Left ventricle myocardium inferior (tissue), 1 donor: ENCODE measurements around the gene ITIH2. TPM values are rescaled to one million over a fixed set of nuclear protein-coding genes. Genes with fewer than 3 reads are reported as not detected.
"Not testable (repeated sequence)": the region's sequence is repeated elsewhere in the genome, so short reads cannot be mapped to it uniquely, and the experiment has no call there.

Experiments
- DNase-seq: peaks from one replicate; pipeline ENCODE4 v3.0.0-alpha.2; 2020
- H3K27ac ChIP-seq: fragments of 200-600 bp; replicated peaks from 2 replicates; pipeline ENCODE4 v1.8.0; 2021
- H3K27me3 ChIP-seq: fragments of 200-600 bp; 2 replicates; pipeline ENCODE4 v1.8.0; 2021; ENCODE audit warnings: low read depth
- H3K36me3 ChIP-seq: fragments of 200-600 bp; 2 replicates; pipeline ENCODE4 v1.8.0; 2021
- H3K4me1 ChIP-seq: fragments of 200-600 bp; 2 replicates; pipeline ENCODE4 v1.8.0; 2021
- H3K4me3 ChIP-seq: fragments of 200-600 bp; 2 replicates; pipeline ENCODE4 v1.8.0; 2021; ENCODE audit warnings: mild to moderate bottlenecking, moderate library complexity
- H3K9me3 ChIP-seq: fragments of 200-600 bp; replicated peaks from 2 replicates; pipeline ENCODE4 v1.8.0; 2021
- intact Hi-C: fragments of 100-400 bp; cut with micrococcal nuclease; formaldehyde crosslinking; loops from one replicate; pipeline ENCODE4 v1.11.0; 2022
- total RNA-seq: library from RNA; stranded (reverse); fragmentation: NEBNext Ultra II Directional; extraction: Animal tissue kit (Norgen Biotek cat#: 25700); gene quantifications from one replicate; pipeline ENCODE4 v1.2.1, GENCODE V29; 2021
- TF ChIP-seq, protein P1 (sequence below): fragments of 200-600 bp; IDR thresholded peaks from 2 replicates; pipeline ENCODE4 v1.8.0; 2021; ENCODE audit warnings: antibody characterized with exemption, mild to moderate bottlenecking, borderline replicate concordance
- donor health status: DM: no; HTN: yes; CAD: no; lungs with severe emphysema.

Gene ITIH2
- total RNA-seq, 1 donor from 2014 or later, result not detected

DNA sequence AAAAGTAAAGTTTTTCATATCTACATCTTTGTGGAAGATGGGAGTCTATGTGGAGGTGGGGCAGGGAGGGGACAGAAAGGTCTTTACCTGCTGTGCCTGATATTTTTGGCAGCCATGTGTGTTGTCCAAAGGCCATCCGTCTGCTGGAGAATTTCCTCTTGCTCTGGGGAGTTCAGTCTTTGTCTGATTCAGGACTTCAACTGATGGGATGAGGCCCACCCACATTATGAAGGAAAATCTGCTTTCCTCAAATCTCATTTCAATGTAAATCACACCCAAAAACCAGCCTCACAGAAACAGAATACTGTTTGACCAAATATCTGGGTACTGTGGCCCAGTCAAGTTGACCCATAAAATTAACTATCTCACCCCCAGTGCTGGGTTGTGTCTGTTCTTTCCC, 23.9 kb upstream of the ITIH2 start:
- H3K27ac ChIP-seq, result no peak overlapping the region
- no peak for DNase-seq
- intact Hi-C loops, result no loop called here
- H3K36me3 ChIP-seq, result no peaks in the 10 kb centered on the region
- TF ChIP-seq, protein P1, sequence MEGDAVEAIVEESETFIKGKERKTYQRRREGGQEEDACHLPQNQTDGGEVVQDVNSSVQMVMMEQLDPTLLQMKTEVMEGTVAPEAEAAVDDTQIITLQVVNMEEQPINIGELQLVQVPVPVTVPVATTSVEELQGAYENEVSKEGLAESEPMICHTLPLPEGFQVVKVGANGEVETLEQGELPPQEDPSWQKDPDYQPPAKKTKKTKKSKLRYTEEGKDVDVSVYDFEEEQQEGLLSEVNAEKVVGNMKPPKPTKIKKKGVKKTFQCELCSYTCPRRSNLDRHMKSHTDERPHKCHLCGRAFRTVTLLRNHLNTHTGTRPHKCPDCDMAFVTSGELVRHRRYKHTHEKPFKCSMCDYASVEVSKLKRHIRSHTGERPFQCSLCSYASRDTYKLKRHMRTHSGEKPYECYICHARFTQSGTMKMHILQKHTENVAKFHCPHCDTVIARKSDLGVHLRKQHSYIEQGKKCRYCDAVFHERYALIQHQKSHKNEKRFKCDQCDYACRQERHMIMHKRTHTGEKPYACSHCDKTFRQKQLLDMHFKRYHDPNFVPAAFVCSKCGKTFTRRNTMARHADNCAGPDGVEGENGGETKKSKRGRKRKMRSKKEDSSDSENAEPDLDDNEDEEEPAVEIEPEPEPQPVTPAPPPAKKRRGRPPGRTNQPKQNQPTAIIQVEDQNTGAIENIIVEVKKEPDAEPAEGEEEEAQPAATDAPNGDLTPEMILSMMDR, result no peak
- H3K27me3 ChIP-seq, result peaks cover 40% of the 10 kb centered on the region
- H3K4me1 ChIP-seq, result no peaks in the 10 kb centered on the region
- H3K4me3 ChIP-seq, result no peak overlapping the region
- no peaks in the 10 kb centered on the region for H3K9me3 ChIP-seq

DNA sequence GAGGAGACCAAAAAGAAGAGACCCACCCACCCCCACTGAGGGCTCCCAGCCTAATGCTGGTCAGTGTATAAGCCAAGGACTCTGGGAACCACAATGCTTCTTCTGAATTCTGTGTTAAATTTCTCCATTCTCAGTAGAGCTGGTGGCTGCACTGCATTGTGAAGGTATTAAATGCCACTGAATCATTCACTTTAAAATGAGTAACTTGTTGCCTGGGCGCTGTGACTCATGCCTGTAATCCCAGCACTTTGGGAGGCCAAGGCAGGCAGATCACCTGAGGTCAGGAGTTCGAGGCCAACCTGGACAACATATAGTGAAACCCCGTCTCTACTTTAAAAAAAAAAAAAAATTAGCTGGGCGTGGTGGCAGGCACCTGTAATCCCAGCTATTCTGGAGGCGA, 23.0 kb upstream of the ITIH2 start:
- H3K36me3 ChIP-seq, DNase-seq, intact Hi-C loops, H3K4me3 ChIP-seq, H3K9me3 ChIP-seq, H3K4me1 ChIP-seq, H3K27ac ChIP-seq: not testable (repeated sequence)
- peaks cover 38% of the 10 kb centered on the region for H3K27me3 ChIP-seq

GRCh38 chr10:7686351-7687171, 16.6 kb upstream of the ITIH2 start:
- TF ChIP-seq, protein P1, result no peak
- H3K27ac ChIP-seq, result no peak overlapping the region
- H3K4me1 ChIP-seq, result no peaks in the 10 kb centered on the region
- intact Hi-C loops, result loop anchor here (5.0 kb wide), 1 partner anchor 159 kb away; no protein-coding TSS in a partner anchor
- no peak overlapping the region for H3K4me3 ChIP-seq
- peaks cover 12% of the 10 kb centered on the region for H3K9me3 ChIP-seq
- peaks cover 22% of the 10 kb centered on the region for H3K27me3 ChIP-seq
- no peak for DNase-seq
- H3K36me3 ChIP-seq, result no peaks in the 10 kb centered on the region

GRCh38 chr10:7687228-7687907, 15.7 kb upstream of the ITIH2 start:
- TF ChIP-seq, protein P1, result peak; percentile 92
- H3K9me3 ChIP-seq, result peaks cover 19% of the 10 kb centered on the region
- H3K36me3 ChIP-seq, result no peaks in the 10 kb centered on the region
- no peak overlapping the region for H3K4me3 ChIP-seq
- H3K4me1 ChIP-seq, result no peaks in the 10 kb centered on the region
- intact Hi-C loops, result loop anchor here (5.0 kb wide), 1 partner anchor 160 kb away; no protein-coding TSS in a partner anchor
- H3K27ac ChIP-seq, result no peak overlapping the region
- H3K27me3 ChIP-seq, result peaks cover 22% of the 10 kb centered on the region
- DNase-seq, result peak; percentile 75

- H3K27me3 ChIP-seq, result peaks cover 17% of the 10 kb centered on the region
- no peaks in the 10 kb centered on the region for H3K36me3 ChIP-seq
- DNase-seq, result no peak
- H3K27ac ChIP-seq, result no peak overlapping the region
- intact Hi-C loops, result loop anchor here (5.0 kb wide), 1 partner anchor 162 kb away; no protein-coding TSS in a partner anchor
- TF ChIP-seq, protein P1, result no peak
- peaks cover 27% of the 10 kb centered on the region for H3K9me3 ChIP-seq
- no peaks in the 10 kb centered on the region for H3K4me1 ChIP-seq
- no peak overlapping the region for H3K4me3 ChIP-seq
Measured at GRCh38 chr10:7689591-7689990, 13.5 kb upstream of the ITIH2 start.

DNA sequence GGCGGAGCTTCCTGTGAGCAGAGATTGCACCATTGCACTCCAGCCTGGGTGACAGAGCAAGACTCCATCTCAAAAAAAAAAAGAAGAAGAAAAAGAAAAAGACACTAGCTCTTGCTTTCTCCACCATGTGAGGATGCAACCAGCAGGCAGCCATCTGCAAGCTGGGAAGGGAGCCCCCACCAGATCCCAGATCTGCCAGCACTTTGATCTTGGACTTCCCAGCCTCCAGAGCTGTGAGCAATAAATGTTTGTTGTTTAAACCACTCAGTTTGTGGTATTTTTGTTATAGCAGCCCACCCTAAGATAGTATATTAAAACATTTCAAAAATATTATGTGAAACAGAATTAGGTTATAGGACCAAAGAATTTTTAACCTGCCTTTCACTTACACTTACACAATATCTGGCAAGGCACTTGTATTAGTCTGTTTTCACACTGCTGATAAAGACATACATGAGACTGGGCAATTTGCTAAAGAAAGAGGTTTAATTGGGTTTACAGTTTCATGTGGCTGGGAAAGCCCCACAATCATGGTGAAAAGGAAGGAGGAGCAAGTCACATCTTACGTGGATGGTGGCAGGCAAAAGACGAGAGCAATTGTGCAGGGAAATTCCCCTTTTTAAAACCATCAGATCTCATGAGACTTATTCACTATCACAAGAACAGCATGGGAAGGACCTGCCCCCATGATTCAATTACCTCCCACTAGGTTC, 12.1 kb upstream of the ITIH2 start:
- H3K4me1 ChIP-seq, H3K27me3 ChIP-seq, intact Hi-C loops, DNase-seq, H3K36me3 ChIP-seq, H3K27ac ChIP-seq, H3K4me3 ChIP-seq: not testable (repeated sequence)
- peaks cover 29% of the 10 kb centered on the region for H3K9me3 ChIP-seq

DNA sequence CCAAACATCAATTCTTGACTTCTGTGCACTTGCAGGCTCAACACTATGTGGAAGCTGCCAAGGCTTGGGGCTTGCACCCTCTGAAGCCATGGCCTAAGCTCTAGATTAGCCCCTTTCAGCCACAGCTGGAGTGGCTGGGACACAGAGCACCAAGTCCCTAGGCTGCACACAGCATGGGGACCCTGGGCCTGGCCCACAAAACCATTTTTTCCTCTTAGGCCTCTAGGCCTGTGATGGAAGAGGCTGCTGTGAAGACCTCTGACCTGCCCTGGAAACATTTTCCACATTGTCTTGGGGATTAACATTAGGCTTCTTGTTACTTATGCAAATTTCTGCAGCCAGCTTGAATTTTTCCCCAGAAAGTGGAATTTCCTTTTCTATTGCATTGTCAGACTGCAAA, 10.7 kb upstream of the ITIH2 start:
- Histone ChIP-seq H3K9me3 (peaks cover 29% of the 10 kb centered on the region), H3K4me1 (peaks cover 12% of the 10 kb centered on the region)
- intact Hi-C loops, H3K27me3 ChIP-seq, H3K4me3 ChIP-seq, H3K36me3 ChIP-seq, H3K27ac ChIP-seq, DNase-seq: not testable (repeated sequence)

GRCh38 chr10:7693194-7693593, 9.9 kb upstream of the ITIH2 start:
- H3K27ac ChIP-seq, H3K27me3 ChIP-seq, DNase-seq, H3K36me3 ChIP-seq, intact Hi-C loops, H3K4me3 ChIP-seq: not testable (repeated sequence)
- Histone ChIP-seq H3K4me1 (peaks cover 13% of the 10 kb centered on the region), H3K9me3 (peaks cover 29% of the 10 kb centered on the region)
